Astrocyte of the hippocampus (primary cell): ENCODE measurements around the gene PTPRQ.
A peak's percentile ranks its signal among the peaks of the same experiment; 100 is the strongest.

Experiments
- DNase-seq: peaks from one replicate; pipeline ENCODE4 v3.0.0; 2011; ENCODE audit warnings: low read depth, low spot score

Gene PTPRQ

GRCh38 chr12:80565271-80565670 is 121.2 kb downstream of the PTPRQ start:
- DNase-seq, result peak; percentile 21

GRCh38 chr12:80567401-80567800 is 123.4 kb downstream of the PTPRQ start:
- DNase-seq, result no peak

DNA sequence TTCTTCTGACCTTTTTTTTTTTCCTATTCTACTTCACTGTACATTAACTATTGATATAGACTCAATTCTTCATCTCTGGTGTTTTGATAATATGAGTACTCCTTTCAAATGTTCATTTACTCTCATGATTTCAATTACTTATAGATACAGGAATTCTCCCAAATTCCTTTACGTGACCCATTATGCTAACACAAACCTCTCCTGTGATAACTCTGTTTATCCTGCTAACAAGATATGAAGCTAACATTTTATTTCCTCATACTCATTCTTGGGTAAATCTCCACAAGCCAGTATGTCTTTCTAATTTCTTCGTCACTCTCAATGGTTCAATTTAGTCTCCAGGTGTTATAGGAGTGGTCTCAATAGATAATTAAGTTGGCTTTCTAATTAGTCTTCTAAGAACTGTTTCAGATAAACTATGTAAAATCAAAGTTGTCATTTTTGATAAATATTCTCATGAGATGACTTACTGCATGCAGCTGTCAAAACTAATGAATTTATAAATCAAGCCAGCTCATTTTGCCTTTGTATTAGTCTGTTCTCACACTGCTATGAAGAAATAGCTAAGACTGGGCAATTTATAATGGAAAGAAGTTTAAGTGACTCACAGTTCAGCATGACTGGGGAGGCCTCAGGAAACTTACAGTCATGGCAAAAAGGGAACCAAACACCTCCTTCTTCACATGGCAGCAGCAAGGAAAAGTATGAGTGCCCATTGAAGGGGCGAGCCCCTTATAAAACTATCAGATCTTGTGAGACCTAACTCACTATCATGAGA is 132.8 kb downstream of the PTPRQ start:
- no peak for DNase-seq

- peak; percentile 77 for DNase-seq
These were observed 136.2 kb downstream of the PTPRQ start for GRCh38 chr12:80580254-80580653.

- DNase-seq, result no peak
These were observed 137.7 kb downstream of the PTPRQ start for GRCh38 chr12:80581783-80582182.

DNA sequence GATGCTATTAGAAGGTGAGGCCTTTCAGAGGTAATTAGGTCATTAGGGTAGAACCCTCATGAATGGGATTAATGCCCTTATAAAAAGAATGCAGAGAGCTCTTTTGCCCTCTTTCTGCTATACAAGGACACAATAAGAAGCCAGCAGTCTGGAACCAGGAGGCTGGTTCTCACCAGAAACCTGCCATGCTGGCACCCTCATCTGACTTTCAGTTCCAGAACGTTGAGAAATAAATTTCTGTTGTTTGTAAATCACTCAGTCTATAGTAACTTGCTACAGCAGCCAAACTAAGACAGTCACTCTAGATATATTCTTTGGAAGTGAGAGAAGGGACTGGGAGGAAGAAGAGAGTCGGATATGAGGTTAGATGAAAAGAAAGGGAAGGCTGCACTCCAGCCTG is 138.4 kb downstream of the PTPRQ start:
- no peak for DNase-seq

- no peak for DNase-seq
These were observed 145.0 kb downstream of the PTPRQ start for GRCh38 chr12:80589077-80589476.

- peak; percentile 20 for DNase-seq
These were observed 146.1 kb downstream of the PTPRQ start for GRCh38 chr12:80590085-80590484.

DNA sequence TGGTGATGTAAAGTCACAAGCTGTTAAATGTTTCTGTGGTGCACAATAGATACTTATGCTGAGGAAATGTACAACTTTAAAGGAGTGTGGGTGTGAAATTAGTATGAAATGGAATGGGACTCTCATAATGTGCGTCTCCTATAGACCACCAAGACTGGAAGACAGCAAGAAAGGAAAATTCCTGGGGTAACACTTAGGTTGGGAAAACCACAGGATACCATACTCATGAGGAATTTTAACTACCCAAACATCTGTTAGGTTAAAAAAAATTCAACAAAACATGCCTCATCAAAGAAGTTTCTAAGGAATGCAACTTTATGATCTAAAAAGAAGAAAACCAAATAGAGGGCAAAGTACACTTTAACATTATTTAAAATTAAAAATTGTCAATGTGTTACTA is 149.7 kb downstream of the PTPRQ start:
- DNase-seq, result peak; percentile 74

DNA sequence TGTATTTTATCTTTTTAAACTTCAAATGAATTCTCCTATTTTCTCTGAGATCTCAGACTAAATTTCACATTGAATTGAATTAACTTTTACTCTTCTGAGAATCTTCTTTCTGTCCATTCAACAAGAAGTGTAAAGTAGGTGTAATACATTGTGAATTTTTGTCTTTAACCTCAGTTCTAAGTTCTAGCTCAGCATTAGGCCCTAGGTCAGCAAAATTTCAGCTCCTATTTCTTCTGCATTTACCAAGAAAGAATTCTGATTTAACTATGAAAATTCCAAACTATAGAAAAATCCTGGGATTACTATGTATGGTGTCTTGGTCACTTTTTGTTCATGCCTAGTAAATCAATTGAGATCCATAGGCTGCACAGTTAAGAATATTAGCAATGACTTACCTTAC is 152.5 kb downstream of the PTPRQ start:
- DNase-seq, result no peak

DNA sequence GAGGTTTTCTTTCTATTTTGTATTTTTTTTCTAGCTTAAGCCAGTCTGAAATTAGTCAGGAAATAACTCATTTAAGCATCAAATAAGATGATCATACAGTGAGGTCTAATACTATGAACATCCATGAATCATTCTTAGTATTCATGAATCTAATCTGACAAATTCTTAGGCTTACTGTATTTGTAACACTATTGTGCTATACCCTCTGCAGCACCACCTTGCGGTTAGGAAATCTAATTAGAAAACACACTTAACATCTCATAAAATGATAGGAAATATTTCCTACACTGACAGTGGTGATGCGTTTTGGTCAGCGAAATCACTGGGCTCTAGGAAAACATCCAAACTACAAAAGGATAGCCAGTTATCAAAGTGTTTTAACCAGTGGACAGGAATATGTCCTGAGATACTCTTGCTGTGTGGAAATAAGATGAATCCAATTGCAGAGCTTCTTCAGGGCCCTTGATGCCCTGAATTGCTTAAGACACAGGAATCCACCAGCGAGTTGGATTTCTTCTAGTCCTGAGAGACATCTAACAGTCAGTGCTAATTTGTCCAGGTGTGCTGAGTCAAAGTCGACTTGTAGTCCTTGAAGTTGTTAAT is 154.1 kb downstream of the PTPRQ start:
- peak; percentile 65 for DNase-seq

DNA sequence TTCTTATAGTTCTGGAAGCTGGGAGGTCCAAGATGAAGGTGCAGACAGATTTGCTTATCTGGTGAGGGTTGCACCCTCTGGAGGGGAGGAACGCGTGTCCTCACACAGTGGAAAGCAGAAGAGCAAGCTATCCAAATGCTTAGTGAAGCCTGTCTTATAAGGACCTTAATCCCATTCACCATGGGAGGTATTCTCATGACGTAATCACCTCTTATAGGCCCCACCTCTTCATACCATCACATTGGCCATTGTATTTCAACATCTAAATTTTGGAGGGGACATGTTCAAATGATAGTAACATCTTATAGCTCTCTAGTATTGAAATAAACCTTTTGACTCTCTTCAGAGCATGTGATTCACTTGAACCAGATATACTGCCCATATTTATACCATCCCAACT is 158.4 kb downstream of the PTPRQ start:
- DNase-seq, result no peak

GRCh38 chr12:80607361-80608135 is 163.5 kb downstream of the PTPRQ start:
- DNase-seq, result no peak

DNA sequence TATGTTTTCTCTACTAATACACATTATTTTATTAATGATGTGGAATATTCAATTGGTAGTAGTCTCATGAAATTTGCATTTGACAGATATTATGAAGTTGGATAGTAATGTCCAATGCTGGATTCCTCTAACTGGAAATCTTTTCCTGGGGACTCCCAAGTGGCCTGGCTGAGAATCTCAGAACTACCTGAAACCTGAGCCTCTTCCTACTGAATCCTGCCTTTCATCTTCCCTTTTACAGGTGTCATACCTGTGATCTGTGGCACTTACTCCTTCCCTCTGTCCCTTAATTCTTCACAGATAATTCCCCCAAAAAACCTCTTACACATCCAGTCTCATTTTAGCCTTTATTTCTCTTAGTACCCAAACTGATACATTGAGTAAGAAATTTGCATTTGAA is 173.7 kb downstream of the PTPRQ start:
- DNase-seq, result no peak

- DNase-seq, result no peak
These were observed 176.2 kb downstream of the PTPRQ start for GRCh38 chr12:80620281-80620680.

DNA sequence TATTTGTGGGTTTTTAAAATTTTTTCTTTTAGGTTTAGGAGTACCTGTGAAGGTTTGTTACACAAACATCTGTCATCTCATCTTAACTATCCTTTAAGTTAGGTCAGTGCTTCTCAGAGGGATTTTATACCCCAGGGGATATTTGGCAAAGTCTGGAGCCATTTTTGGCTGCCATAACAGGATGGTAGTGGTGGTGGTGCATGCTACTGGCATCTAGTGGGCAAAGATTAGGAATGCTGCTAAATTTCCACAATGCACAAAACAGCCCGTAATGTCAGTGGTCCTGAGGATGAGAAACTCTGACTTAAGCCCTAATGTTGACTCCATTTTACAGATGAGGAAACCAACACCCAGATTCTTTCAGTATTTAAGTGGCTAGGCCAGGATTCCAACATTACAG is 178.2 kb downstream of the PTPRQ start:
- peak; percentile 20 for DNase-seq

DNA sequence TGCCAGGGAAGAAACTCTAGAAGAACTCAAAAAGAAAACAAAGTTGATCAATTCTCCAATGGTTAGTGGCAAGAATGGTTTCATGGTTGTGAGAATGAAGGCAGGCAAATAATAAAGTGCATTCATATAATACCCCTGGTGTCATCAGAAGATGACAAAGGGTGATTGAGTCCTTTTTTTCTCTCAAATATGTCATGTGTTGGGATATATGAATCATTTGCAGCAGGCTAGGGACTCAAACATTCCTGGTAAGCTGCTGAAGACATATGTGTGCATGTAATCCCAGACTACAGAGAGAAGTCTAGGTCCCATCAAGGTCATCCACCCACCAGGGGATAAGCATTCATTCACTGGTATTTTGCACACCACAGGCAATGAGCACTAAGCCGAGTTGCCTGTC is 181.0 kb downstream of the PTPRQ start:
- DNase-seq, result no peak

- peak; percentile 20 for DNase-seq
These were observed 181.9 kb downstream of the PTPRQ start for GRCh38 chr12:80625901-80626300.

GRCh38 chr12:80627782-80628181 is 183.7 kb downstream of the PTPRQ start:
- peak; percentile 63 for DNase-seq

DNA sequence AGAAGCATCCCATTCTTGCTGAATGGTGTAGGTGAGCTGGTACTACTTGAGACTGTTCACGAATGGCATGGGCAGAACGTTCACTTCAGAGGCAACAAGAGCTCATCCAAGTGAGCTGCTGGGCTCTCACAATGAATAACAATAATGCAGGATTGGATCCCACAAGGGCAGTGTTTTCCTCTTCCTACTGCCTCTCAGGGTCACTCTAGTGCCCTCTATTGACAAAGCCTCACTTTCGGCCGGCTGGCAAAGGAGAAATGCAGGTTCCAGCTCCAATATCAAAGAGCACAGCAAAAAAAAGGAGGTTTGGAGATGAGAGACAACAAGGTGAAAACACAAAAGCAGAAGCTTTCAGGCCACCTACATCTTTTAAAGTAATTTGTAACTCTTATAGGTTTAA is 188.8 kb downstream of the PTPRQ start:
- no peak for DNase-seq

GRCh38 chr12:80634903-80635302 is 190.9 kb downstream of the PTPRQ start:
- DNase-seq, result no peak

DNA sequence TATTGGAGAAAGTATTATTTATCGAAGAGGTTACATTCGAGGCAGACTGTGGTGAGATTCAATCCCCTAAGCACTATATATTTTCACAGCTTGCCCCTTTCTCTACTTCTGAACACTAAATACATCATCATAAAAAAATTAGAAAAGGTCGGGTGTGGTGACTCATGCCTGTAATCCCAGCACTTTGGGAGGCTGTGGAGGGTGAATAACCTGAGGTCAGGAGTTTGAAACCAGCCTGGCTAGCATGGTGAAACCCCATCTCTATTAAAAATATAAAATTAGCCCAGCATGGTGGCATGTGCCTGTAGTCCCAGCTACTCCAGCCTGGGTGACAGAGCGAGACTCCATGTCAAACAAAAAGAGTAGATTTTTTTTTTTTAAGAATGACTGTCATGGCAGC is 192.8 kb downstream of the PTPRQ start:
- DNase-seq, result no peak

GRCh38 chr12:80641936-80642335 is 197.9 kb downstream of the PTPRQ start:
- no peak for DNase-seq
